ENCODE data around the gene CMC1.
"Not testable (repeated sequence)": the region's sequence is repeated elsewhere in the genome, so short reads cannot be mapped to it uniquely, and the experiment has no call there.

The CMC1 gene, protein sequence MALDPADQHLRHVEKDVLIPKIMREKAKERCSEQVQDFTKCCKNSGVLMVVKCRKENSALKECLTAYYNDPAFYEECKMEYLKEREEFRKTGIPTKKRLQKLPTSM

DNA sequence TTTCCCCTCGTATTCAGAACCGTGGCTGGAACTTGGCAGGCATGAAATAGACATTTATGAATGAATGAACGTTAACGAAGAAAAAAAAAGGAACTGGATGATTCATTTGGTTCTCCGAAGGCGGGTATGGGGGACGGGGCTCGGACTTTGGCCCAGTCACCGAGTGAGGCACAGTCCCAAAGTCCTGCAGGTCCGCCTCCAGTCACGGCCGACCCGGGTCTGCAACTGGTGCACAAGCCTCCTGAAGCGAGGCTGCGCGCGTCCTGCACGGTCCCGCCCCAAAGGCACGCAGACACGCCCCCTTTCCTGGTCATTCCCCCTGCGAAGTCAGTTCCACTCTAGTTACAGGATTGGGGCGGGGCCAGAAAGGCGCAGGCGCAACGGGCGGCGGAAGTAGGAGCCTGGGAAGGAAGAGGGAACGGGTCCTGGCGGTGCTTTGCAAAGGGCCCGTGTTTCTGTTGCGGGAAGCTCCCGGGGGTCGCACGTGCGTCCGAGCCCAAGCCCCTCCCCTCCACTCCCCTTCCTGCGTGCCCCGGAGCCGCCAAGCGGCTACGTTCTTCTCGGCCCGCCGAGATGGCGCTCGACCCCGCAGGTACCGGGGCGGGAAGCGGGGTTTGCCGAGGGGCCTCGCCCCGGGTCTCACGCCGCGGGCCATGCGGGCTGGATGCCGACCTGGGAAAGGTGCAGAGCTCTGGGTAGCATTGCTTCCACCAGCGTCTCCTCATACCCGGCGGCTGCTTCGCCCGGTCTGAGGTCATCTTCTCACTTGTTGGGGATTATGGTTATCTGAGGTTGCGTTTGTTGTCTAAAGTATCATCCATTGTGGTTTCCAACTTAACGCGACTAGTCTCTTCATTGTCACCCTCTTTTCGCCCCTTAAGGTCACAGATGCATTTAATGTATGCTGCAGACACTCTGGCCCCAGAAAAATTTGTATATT, at the start of gene CMC1:
TSS of gene CMC1 (plus strand) at position 399 of the 940 bp plus-strand sequence. CDS start at position 574, 175 bp downstream.
- peak; percentile 87 for DNase-seq

DNA sequence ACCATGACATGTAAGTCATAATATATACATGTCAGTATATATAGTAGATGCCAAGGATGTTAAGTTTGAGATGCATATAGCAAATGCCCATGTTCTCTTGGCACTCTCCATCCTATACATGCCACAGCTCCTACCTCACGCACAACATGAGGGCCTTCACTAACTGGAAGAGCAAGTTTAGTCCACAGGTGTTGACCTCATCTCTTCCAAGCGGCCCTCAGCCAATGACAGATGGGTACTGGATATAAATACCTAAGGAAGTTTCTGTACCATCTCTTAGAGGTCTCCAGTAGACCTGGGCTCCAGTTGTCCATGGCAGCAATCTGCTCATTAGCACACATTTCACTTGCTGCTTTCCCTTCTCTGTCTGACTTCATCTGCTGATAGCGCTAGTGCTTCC, 43.3 kb upstream of the CMC1 start:
- no peak for DNase-seq

DNA sequence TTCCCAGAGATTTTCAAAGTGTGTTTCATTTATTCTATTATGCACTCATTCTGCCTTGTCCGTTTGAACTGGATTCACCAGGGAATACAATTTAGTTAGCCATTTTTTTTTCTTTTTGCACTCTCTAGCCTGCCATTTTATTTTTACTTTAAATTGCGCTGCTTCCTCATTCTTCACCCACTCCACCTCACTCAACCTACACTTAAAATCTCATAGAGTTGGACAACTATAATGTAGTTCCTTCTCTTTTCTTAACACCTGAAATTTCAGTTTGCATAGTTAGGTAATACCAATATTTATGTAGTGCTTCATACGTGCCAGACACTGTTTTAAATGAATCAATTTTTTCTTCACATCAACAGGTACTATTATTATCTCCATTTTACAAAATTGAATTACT, 42.4 kb upstream of the CMC1 start:
- no peak for DNase-seq

DNA sequence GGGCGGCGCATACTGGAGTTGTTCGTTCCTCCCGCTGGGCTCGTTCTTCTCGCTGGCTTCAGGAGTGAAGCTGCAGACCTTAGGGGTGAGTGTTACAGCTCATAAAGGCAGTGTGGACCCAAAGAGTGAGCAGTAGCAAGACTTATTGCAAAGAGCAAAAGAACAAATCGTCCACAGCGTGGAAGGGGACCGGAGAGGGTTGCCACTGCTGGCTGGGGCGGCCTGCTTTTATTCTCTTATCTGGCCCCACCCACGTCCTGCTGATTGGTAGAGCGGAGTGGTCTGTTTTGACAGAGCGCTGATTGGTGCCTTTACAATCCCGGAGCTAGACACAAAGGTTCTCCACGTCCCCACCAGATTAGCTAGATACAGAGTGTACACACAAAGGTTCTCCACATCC, 41.8 kb upstream of the CMC1 start:
- not testable (repeated sequence) for DNase-seq

DNA sequence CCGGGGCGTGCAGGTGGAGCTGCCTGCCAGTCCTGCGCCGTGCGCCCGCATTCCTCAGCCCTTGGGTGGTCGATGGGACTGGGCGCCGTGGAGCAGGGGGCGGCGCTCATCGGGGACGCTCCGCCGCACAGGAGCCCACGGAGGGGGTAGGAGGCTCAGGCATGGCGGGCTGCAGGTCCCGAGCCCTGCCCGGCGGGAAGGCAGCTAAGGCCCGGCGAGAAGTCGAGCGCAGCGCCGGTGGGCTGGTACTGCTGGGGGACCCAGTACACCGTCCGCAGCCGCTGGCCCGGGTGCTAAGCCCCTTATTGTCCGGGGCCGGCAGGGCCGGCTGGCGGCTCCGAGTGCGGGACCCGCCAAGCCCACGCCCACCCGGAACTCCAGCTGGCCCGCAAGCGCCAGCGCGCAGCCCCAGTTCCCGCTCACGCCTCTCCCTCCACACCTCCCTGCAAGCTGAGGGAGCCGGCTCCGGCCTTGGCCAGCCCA, 41.0 kb upstream of the CMC1 start:
- not testable (repeated sequence) for DNase-seq

DNA sequence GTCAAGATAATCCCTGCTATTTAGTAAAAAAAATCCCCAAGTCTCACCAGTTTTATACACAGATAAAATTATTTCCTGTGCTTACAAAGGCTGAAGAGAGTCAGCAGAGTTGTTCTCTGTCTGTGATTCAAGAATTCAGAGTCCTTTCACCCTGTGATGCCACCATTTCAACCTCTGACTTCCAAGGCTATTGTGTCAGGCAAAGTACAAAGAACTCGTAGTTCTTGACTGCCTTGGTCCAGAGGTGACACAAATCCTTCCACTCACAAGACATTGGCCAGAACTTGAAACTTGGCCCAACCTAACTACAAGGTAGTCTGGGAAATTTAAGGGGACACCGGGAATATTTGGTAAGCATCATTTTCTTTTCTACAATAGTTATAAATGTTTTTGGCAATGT, 34.9 kb upstream of the CMC1 start:
- DNase-seq, result no peak

DNA sequence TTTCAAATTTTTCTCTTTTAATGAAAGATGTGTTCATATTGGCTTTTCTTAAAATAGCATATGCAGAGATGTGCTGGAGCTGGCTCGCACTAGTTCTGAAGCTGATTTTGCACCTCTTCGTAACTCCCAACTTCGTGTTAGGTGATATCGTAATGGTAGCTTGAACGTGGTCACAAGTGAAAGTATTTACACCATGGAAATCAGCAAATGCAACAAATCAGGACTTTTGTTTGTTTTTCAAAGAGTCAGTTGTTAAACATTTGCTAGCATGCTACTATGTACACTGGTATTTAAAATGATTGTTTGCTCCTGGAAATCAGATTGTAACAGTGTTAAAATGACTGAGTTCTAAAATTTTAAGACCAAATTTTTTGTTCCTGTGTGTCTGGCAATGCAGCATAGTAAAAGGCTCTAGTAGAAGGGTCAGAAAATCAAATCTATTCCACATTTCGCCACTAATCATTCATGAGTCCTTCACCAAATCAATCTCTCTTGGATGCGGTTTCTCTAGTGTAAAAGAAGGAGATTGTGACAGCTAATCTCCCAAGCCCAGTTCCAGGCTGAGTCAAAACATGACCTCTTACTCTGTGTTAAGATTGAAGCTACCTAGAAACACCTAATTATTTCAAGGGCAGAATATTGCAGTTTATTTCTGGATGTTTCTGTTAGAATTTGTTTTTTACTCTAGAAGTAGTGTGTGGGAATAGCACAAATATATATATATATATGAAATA, 34.3 kb upstream of the CMC1 start:
- no peak for DNase-seq

DNA sequence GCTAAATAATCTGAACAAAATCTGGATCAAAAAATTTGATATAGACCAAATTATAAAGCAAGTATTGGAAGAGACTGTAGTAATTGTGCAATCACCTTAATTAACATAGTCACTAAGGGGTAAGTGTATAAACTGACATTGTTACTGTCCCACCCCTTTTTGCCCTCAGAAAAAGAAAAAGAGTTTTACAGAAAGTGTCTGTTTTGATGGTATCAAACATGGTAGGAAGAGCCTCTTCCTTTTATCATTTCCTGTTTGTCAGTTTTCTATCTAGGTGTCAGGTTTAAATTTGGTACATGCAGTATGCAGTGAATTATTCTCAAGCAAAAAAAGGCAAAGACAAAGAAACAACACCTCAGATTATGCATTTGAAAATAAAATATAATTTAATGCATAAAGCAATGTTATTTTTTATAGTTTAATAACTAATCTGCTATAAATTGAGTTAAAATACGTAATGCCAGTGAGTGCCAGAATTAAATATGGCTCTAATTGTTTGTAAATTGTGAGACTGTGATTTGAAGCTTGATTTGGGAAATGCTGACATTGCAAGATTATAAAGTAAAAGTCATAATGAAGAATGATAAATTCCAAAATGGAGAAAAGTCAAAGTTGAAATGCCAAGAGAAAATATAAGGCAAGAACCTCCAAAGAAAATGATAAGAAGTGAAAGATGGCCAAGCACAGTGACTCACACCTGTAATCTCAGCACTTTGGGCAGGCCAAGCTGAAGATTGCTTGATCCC, 30.3 kb upstream of the CMC1 start:
- no peak for DNase-seq

DNA sequence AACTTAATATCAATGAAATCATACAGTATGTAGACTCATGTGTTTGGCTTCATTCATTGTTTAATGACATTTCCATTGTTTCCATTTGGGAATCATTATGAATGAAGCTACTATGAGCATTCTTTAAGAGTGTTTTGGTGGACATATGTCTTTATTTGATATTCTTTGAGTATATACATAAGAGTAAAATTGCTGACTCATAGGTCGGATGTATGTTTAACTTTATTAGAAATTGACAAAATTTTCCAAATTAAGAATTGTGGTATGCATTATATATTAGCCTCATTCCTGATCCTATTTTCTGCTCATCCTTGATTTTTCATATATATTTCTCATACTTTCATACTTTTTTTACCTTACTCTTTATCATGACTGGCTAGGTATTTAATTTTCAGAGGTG, 28.7 kb upstream of the CMC1 start:
- no peak for DNase-seq

DNA sequence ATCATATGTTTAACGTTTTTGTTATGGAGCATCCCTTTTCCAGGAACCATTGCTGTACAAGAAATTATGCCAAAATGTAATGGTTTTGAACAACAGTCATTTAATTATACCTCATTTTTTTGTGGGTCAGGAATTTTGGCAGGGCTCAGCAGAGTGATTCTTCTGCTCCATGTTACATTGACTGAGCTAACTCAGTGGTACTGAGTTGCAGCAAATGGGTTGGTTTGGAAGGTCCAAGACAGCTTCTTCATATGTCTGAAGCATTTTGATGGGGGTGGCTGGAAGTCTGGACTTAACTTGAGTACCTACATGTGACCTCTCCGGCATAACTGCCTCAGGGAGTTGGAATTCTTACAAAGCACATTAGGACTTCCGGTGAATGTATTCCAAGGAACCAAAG, 26.0 kb upstream of the CMC1 start:
- DNase-seq, result no peak

DNA sequence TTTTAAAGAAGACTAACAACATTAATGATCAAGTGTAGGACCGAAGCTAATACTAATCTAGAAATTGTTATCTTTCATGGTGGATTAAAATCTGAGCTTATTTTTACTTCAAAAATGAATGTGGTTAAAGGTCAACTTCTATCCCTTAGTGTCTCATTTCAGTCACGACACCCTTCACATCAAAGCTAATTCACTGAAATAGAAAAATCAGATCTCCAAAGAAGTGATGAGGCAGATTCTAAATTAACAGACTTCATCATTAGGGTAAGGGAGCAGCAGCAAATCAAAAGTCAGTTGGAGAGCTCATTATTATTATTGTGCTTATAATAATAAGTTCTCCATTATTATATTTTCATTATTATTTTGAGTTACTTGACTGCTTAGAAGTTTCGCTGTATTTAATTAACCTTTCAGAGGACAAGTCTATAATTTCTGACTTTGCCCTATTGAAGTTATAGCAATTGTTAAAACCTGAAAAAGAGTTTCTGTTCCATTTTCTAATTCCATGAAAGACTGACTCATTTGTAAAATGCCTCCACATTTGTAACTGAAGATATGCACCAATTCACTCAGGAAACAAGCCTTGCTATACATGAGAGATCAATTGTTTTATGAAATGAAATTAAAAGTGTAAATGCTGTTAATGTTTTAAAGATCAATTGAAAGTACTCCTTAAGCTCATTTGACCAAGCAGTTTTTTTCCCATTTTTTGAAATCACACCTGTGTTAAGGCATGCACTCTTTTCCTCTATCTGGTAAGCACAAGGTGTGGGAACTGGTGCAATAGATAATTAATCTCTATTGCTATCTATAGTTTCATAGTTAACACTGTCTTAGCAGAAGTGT, 23.1 kb upstream of the CMC1 start:
- no peak for DNase-seq

DNA sequence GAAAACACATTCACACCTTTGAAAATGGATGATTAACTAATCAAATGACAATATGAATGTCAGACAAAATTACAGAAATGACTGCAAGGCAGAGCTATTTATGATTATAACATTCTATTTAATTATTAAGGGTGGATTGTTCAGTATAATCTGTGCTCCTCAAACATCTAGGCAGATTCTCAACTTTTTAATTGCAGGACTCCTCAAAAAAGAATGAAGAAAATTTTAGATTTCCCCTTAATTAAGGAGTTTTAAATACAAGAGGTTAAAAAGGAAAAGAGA, 22.6 kb upstream of the CMC1 start:
- no peak for DNase-seq

DNA sequence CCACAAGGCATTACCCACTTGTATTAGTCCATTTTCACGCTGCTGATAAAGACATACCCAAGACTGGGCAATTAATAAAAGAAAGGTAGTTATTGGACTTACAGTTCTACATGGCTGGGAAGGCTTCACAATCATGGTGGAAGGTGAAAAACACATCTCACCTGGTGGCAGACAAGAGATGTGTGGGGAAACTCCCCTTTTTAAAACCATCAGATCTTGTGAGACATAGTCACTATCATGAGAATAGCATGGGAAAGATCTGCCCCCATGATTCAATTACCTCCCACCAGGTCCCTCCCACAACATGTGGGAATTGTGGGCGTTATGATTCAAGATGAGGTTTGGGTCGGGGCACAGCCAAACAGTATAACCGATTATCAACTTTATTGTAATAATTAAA, 17.0 kb upstream of the CMC1 start:
- no peak for DNase-seq

DNA sequence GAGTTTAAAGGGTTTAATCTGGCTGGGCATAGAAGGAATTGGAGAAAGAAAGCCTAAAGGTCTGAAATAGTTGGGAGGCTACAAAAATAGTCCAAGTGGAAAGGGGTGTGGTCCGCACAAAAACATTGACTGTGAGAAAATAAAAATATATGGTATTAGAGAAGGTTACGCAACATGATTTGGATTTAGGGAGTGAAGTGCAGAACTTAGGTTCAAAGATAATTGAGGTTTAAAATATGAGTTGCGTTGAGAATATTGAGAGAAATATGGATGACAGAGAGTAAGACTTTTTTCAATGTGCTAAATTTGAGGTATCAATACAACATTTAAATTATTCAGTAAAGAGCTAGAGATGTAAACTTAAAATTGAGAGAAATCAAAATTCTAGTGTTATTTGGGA, 15.4 kb upstream of the CMC1 start:
- DNase-seq, result no peak

DNA sequence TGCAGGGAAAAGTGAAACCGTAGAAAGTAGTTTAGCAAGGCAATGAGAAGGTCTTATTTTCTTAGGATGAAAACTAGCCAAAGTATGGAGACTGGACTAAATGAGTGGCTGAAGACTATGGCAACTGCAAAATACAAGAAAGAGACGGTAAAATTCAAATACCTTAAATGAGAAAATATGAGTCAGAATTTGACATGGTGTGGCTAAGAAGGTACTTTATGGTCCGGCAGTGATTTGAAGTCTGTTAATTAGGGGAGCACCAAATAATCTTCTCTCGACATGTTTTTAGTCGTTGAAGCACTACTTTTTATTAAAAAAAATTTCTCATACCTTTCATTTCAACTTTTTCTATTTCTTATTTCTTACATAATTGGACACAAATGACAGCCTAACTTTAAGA, 12.8 kb upstream of the CMC1 start:
- DNase-seq, result no peak

DNA sequence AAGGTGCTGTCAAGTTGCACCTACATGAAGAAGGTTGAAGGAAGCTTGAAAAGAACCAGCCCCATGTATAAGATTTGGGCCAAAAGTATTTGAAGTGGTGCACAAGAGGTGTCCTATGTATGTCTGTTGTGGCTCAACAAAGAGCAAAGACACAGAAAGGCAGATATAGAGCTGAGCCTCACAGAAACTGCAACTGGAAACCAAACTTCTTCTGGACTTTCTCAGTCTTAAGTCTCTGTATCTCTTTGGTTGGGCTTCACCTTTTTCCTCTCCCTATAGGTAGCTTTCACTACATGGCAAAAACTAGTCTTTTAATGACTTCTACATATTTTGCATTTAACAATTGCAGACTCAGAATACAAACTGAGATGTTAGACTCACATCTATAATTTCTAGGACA, 8.8 kb upstream of the CMC1 start:
- no peak for DNase-seq

DNA sequence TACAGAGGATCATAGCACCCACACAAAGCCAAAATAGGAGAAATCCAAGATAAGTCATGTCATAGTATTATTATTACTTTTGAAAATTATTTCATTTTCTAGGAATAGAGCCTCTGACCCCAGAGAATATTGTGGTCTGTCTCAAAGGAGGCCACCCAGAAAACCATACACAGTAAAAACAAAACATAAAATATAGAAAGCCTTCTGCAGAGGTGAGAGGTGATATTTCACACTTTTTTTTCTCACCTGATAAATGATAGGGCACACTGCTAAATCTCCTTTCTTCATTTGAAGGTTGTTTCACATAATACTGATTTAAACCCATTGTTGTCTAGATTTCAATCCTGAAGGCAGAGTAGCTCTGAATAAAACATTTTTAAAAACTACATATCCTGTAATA, 7.0 kb upstream of the CMC1 start:
- DNase-seq, result no peak

DNA sequence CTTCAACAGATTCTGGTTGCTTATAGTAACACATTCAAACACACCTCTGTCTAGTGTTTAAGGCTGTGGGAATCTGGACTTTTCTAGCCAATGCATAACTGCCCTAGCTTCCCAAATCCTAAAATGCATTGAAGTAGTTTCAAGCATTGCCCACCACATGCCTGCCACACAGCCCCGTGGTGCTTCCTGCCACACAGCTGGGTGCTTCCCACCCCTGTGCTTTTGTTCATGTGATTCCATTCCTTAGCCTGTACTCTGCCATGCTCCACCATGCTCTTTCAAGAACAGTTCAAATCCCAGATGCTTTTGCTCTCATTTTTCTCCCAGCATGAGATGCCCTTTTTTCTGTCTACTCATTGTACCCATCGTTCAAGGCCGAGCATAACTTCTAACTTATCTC, 2.3 kb upstream of the CMC1 start:
- no peak for DNase-seq

DNA sequence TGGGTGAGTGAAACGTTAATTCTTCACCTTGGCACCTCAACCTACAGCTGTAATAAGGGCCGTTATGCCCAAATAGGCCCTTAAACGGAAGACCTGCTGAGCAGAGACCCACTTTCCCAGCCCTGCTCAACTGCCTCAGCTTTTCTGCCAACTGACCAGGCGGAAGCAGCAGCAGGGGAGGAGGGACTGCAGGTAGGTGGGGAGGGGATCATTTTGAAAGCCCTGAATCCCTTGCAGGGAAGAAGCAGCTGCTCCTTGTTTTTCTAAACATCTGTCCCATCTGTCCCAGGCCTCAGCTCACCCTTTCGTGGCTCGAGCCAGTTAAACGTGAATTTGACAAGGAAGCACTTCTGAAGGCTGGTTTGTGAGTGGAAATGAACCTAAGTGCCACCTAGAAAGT, 978 bp upstream of the CMC1 start:
- DNase-seq, result no peak

DNA sequence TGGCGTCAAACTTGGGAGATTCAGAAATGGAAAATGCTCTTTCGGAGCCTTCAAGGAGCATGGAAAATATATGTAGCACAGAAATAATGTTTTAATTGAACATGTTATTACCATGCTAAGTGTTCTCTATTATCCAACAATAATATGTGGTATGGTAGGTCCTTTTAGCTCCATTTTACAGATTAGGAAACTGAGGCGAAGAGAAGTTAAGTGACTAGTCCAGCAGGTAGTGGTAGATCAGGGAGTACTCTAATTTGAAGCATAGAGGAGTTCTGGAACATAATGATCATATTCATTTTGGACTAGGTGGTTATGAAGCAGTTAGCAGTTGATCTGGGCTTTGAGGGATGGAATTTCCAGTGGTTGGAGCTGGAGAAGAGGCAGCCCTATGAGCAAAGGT, 1.1 kb downstream of the CMC1 start:
- no peak for DNase-seq

DNA sequence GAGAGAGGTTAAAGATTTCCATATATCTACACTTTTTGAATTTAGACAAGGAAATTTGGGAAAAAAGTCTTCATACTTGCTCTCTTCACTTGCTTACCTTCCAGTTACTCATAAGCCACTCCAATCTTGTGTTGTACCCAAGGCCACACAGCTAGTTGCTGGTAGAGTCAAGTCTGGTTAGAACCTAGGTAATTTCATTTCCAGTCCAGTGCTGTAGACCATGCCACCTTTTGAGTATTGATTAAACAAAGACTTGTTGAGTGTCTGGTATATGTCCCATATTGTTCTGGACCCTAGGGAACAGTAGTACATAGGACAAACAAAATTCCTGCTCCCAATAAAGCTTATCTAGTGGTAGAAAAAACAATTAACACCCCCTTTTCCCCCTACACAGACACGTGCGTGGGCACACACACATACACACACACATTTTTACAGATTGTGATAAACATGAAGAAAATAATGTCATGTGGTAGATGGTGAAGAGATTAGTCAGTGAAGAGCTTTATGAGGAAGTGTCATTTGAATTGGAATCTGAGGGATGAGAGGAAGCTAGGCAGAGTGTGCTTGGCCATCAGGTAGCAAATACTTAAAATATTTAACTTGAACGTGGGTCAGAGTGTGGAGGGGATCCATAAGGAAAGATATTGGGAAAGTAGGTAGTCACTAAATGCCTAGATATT, 2.1 kb downstream of the CMC1 start:
- no peak for DNase-seq

DNA sequence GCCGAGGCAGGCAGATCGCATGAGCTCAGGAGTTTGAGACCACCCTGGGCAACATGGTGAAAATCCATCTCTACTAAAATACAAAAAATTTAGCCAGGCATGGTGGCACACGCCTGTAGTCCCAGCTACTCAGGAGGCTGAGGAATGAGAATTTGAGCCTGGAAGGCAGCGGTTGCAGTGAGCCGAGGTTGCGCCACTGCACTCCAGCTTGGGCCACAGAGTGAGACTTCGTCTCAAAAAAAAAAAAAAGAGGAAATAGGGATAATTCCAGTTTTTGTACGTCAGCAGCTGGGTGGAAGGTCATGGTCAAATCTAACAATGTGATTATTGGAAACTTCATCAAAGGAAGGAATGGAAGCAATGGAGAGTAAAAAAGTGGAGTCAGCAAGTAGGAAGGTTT, 3.1 kb downstream of the CMC1 start:
- DNase-seq, result no peak

Data from NCI-H1930 (cell line).